IMR-90 (cell line): ENCODE measurements around the gene TEC. TPM values are rescaled to one million over a fixed set of nuclear protein-coding genes. Genes with fewer than 3 reads are reported as not detected.

Source experiments
- ATAC-seq: fragments of 200-7000 bp; cut with Tn5 transposase; 2 replicates; pipeline ENCODE4 v1.9.1; 2020; ENCODE audit warnings: low read depth, mild to moderate bottlenecking, moderate library complexity
- BruUV-seq: library from RNA; stranded (reverse); fragments of 400-500 nt; replicated peaks from 2 replicates; lab custom pipeline; 2021; lab: Mats Ljungman, UMichigan
- CTCF ChIA-PET: fragments of 300-600 bp; formaldehyde crosslinking; extraction: SDS; loops from one replicate; lab custom pipeline; 2021; ENCODE audit warnings: antibody characterized with exemption; lab: Yijun Ruan, JAX
- POLR2A ChIA-PET: fragments of 300-600 bp; sonication (Branson Sonifier 250); formaldehyde crosslinking; loops from one replicate; lab custom pipeline; 2022; ENCODE audit warnings: antibody characterized with exemption; ENCODE audit not compliant: unreplicated experiment; lab: Charles Lee
- DNase-seq: peaks from one replicate; pipeline ENCODE4 v3.0.0; 2013
- H2AFZ ChIP-seq: replicated peaks from 2 replicates; pipeline ENCODE3; 2013; ENCODE audit warnings: low read length, mild to moderate bottlenecking; ENCODE audit not compliant: poor library complexity
- H2AK5ac ChIP-seq: 2 replicates; pipeline ENCODE4 v1.6.1; 2013; ENCODE audit warnings: low read depth, low read length, inconsistent platforms
- H2AK9ac ChIP-seq: replicated peaks from 2 replicates; pipeline ENCODE3; 2013; ENCODE audit warnings: mild to moderate bottlenecking, low read depth, low read length, moderate library complexity; ENCODE audit not compliant: poor library complexity
- H2BK120ac ChIP-seq: 2 replicates; pipeline ENCODE4 v1.6.1; 2013; ENCODE audit warnings: low read depth, low read length, inconsistent platforms
- H2BK15ac ChIP-seq: 3 replicates; pipeline ENCODE4 v1.6.1; 2013; ENCODE audit warnings: low read depth, low read length, inconsistent platforms
- H2BK20ac ChIP-seq: 2 replicates; pipeline ENCODE4 v1.6.1; 2013; ENCODE audit warnings: low read depth, mild to moderate bottlenecking, inconsistent platforms, low read length, moderate library complexity
- H2BK5ac ChIP-seq: 2 replicates; pipeline ENCODE4 v1.6.1; 2013; ENCODE audit warnings: mild to moderate bottlenecking, low read depth, low read length, inconsistent platforms; ENCODE audit not compliant: poor library complexity, severe bottlenecking
- H3K14ac ChIP-seq: replicated peaks from 2 replicates; pipeline ENCODE4 v1.6.1; 2013; ENCODE audit warnings: low read depth, low read length, inconsistent platforms
- H3K18ac ChIP-seq: 2 replicates; pipeline ENCODE4 v1.6.1; 2013; ENCODE audit warnings: low read depth, low read length, control low read depth
- H3K23ac ChIP-seq: 2 replicates; pipeline ENCODE4 v1.6.1; 2013; ENCODE audit warnings: low read depth, low read length, inconsistent platforms
- H3K27ac ChIP-seq: 2 replicates; pipeline ENCODE4 v1.5.1; 2013; ENCODE audit warnings: mild to moderate bottlenecking, control low read depth, low read length; ENCODE audit not compliant: insufficient read depth
- H3K27me3 ChIP-seq: 2 replicates; pipeline ENCODE4 v1.6.1; 2013; ENCODE audit warnings: low read length; ENCODE audit not compliant: control insufficient read depth, insufficient read depth
- H3K36me3 ChIP-seq: 2 replicates; pipeline ENCODE4 v1.6.1; 2013; ENCODE audit warnings: low read length, mixed read lengths; ENCODE audit not compliant: control insufficient read depth, insufficient read depth
- H3K4ac ChIP-seq: 2 replicates; pipeline ENCODE4 v1.6.1; 2013; ENCODE audit warnings: low read depth, low read length, inconsistent platforms
- H3K4me1 ChIP-seq: 2 replicates; pipeline ENCODE4 v1.6.1; 2013; ENCODE audit warnings: low read length, mixed read lengths; ENCODE audit not compliant: control insufficient read depth, insufficient read depth
- H3K4me2 ChIP-seq: 2 replicates; pipeline ENCODE4 v1.6.1; 2013; ENCODE audit warnings: low read depth, mild to moderate bottlenecking, control low read depth, low read length, moderate library complexity
- H3K4me3 ChIP-seq: 2 replicates; pipeline ENCODE4 v1.5.1; 2013; ENCODE audit warnings: low read depth, mild to moderate bottlenecking, control low read depth, low read length, moderate library complexity; ENCODE audit not compliant: insufficient read depth
- H3K56ac ChIP-seq: 2 replicates; pipeline ENCODE4 v1.6.1; 2013; ENCODE audit warnings: low read length, inconsistent platforms; ENCODE audit not compliant: insufficient read depth; ENCODE audit errors: extremely low read depth
- H3K79me1 ChIP-seq, 2 experiments: 2 replicates each; pipeline ENCODE4 v1.6.1; 2013; ENCODE audit warnings: low read length in 2 of 2, inconsistent platforms in 1 of 2, low read depth in 1 of 2
- H3K9ac ChIP-seq: 2 replicates; pipeline ENCODE4 v1.6.1; 2013; ENCODE audit warnings: low read depth, low read length, control low read depth
- H3K9me1 ChIP-seq: 2 replicates; pipeline ENCODE4 v1.6.1; 2013; ENCODE audit warnings: low read length, inconsistent platforms; ENCODE audit not compliant: insufficient read depth
- H3K9me3 ChIP-seq: 2 replicates; pipeline ENCODE4 v1.6.1; 2013; ENCODE audit warnings: low read length; ENCODE audit not compliant: control insufficient read depth, insufficient read depth
- H4K20me1 ChIP-seq: 2 replicates; pipeline ENCODE4 v1.6.1; 2013; ENCODE audit warnings: low read length, inconsistent platforms; ENCODE audit not compliant: insufficient read depth
- H4K5ac ChIP-seq: 2 replicates; pipeline ENCODE4 v1.6.1; 2013; ENCODE audit warnings: mild to moderate bottlenecking, low read depth, low read length, control low read depth
- H4K8ac ChIP-seq, 2 experiments: 2 replicates each; pipeline ENCODE4 v1.6.1; 2013; ENCODE audit warnings: low read depth in 2 of 2, low read length in 2 of 2, control low read depth in 1 of 2, inconsistent platforms in 1 of 2
- H4K91ac ChIP-seq: 2 replicates; pipeline ENCODE4 v1.6.1; 2013; ENCODE audit warnings: low read depth, low read length, inconsistent platforms; ENCODE audit not compliant: insufficient read depth
- BHLHE40 ChIP-seq: fragments of 150-350 bp; IDR thresholded peaks from 2 replicates; pipeline ENCODE4 v1.6.1; 2016; ENCODE audit warnings: mild to moderate bottlenecking, low read depth, low read length
- CTCF ChIP-seq: conservative IDR thresholded peaks from 2 replicates; pipeline ENCODE4 v1.5.1; 2012; ENCODE audit warnings: mild to moderate bottlenecking, low read depth, low read length, improper control_type of control experiment
- ELK1 ChIP-seq: fragments of 150-350 bp; IDR thresholded peaks from 2 replicates; pipeline ENCODE4 v1.6.1; 2016; ENCODE audit warnings: low read depth, mild to moderate bottlenecking, low read length, moderate library complexity, borderline replicate concordance
- FOS ChIP-seq: fragments of 150-350 bp; IDR thresholded peaks from 2 replicates; pipeline ENCODE4 v1.6.1; 2016; ENCODE audit warnings: low read depth, low read length
- MAFK ChIP-seq: IDR thresholded peaks from 2 replicates; pipeline ENCODE4 v1.6.1; 2012; ENCODE audit warnings: low read depth, low read length, improper control_type of control experiment
- MAZ ChIP-seq: IDR thresholded peaks from 2 replicates; pipeline ENCODE4 v1.6.1; 2012; ENCODE audit warnings: low read depth, mild to moderate bottlenecking, low read length, improper control_type of control experiment, moderate library complexity, borderline replicate concordance
- POLR2A ChIP-seq: IDR thresholded peaks from 2 replicates; pipeline ENCODE4 v1.6.1; 2012; ENCODE audit warnings: mild to moderate bottlenecking, low read depth, low read length
- SMC3 ChIP-seq: fragments of 150-350 bp; IDR thresholded peaks from 2 replicates; pipeline ENCODE4 v1.6.1; 2016; ENCODE audit warnings: low read depth, mild to moderate bottlenecking, antibody characterized with exemption, low read length, moderate library complexity
- WGBS, 2 experiments: methylation state at CpG; one replicate each; pipeline versions ENCODE4 v1.1.5 to v1.1.7; 2013; ENCODE audit warnings: missing lambda C conversion rate in 2 of 2; ENCODE audit not compliant: insufficient read length in 1 of 2; ENCODE audit errors: extremely low coverage in 2 of 2; 5-methylcytosine and 5-hydroxymethylcytosine counted together
- dilution Hi-C: fragments of 300-500 bp; cut with HindIII; formaldehyde crosslinking; loops from one replicate; pipeline ENCODE4 v1.14.3; 2018; ENCODE audit warnings: low sequenced_read_pairs; ENCODE audit not compliant: unreplicated experiment
- in situ Hi-C: fragments of 300-500 bp; cut with MboI; formaldehyde crosslinking; loops from 3 replicates; pipeline ENCODE4 v1.14.3; 2019; ENCODE audit warnings: low sequenced_read_pairs, inconsistent platforms, mixed read lengths
- intact Hi-C: fragments of 100-400 bp; cut with micrococcal nuclease; formaldehyde crosslinking; loops from 2 replicates; pipeline ENCODE4 v1.10.0; 2022
- polyA plus RNA-seq, 3 experiments: library from polyadenylated mRNA; depleted of rRNA; stranded (reverse); fragments of >200 nt; gene quantifications; 2 replicates each; pipeline ENCODE4 v1.2.3, GENCODE V29; 2012; ENCODE audit warnings: low replicate concordance in 1 of 3
- total RNA-seq: library from RNA; depleted of rRNA; stranded (reverse); fragments of >200 nt; gene quantifications from 2 replicates; pipeline ENCODE4 v1.2.3, GENCODE V29; 2012

TEC gene
- total and polyA plus RNA-seq, 2 of the 4 experiments (the other 2 are of a cell fraction), result 0.39 to 0.54 TPM

GRCh38 chr4:48275686-48276085, 6.0 kb upstream of the TEC start:
- no peak overlapping the region for H2BK120ac ChIP-seq
- no peak overlapping the region for H2AK5ac ChIP-seq

More at GRCh38 chr4:48275686-48276085, 6.0 kb upstream of the TEC start:
- Histone ChIP-seq H3K36me3 (no peaks in the 10 kb centered on the region), H3K56ac (no peak overlapping the region), H3K9ac (no peak overlapping the region), H4K8ac (no peak overlapping the region), H3K14ac (no peak overlapping the region), H3K4me2 (no peak overlapping the region), H2BK20ac (no peak overlapping the region), H4K5ac (no peak overlapping the region), H3K4me3 (no peak overlapping the region), H2AK9ac (no peak overlapping the region), H2BK5ac (no peak overlapping the region), H3K27ac (no peak overlapping the region), H4K20me1 (no peaks in the 10 kb centered on the region), H3K4me1 (no peaks in the 10 kb centered on the region), H2BK15ac (no peak overlapping the region), H3K9me3 (no peaks in the 10 kb centered on the region), H3K18ac (no peak overlapping the region), H3K4ac (no peak overlapping the region), H3K9me1 (no peaks in the 10 kb centered on the region), H2AFZ (no peak overlapping the region), H3K79me1 (no peaks in the 10 kb centered on the region), H4K91ac (no peak overlapping the region), H3K27me3 (peaks cover 2% of the 10 kb centered on the region; the same call in 1 of the 2 replicates), H3K23ac (no peak overlapping the region)
- BruUV-seq, result no TSS peak
- no CpG with 5 or more reads among the region's 2 CpGs for WGBS, 2 experiments
- dilution Hi-C loops (no loop called here), in situ Hi-C loops (no loop called here), intact Hi-C loops (no loop called here)
- ATAC-seq, result no peak
- POLR2A ChIA-PET, result no interaction called here
- no peak for TF ChIP-seq SMC3
- TF ChIP-seq CTCF, result no peak
- no peak for TF ChIP-seq ELK1
- TF ChIP-seq POLR2A, result no peak
- no peak for TF ChIP-seq MAZ
- no peak for TF ChIP-seq FOS
- TF ChIP-seq MAFK, result no peak
- TF ChIP-seq BHLHE40, result no peak
- CTCF ChIA-PET, result interaction anchor here (0.6 to 0.7 kb wide), 2 partner anchors 9 to 13 kb away, joined by 3 read pairs; no protein-coding TSS in a partner anchor
- no peak for DNase-seq
